ENCODE measurements around the gene POU3F2.

Gene POU3F2

GRCh38 chr6:98834060-98835031 is at the start of gene POU3F2:
Gene POU3F2, plus strand, starts transcription at chr6:98834574. Its CDS starts 300 bp downstream, at chr6:98834874.
- in situ Hi-C loops (cut with MboI; ENCODE audit: low sequenced_read_pairs) = no loop called here

- in situ Hi-C loops (cut with MboI; ENCODE audit: low sequenced_read_pairs) = no loop called here
These were observed 46.9 kb upstream of the POU3F2 start for GRCh38 chr6:98787435-98787834.

GRCh38 chr6:98787961-98788360 is 46.4 kb upstream of the POU3F2 start:
- in situ Hi-C loops (cut with MboI; ENCODE audit: low sequenced_read_pairs) = no loop called here

- in situ Hi-C loops (cut with MboI; ENCODE audit: low sequenced_read_pairs) = no loop called here
These were observed 40.0 kb upstream of the POU3F2 start for GRCh38 chr6:98794307-98794842.

- in situ Hi-C loops (cut with MboI; ENCODE audit: low sequenced_read_pairs) = no loop called here
These were observed 37.0 kb upstream of the POU3F2 start for GRCh38 chr6:98797217-98797994.

GRCh38 chr6:98800866-98801265 is 33.5 kb upstream of the POU3F2 start:
- in situ Hi-C loops (cut with MboI; ENCODE audit: low sequenced_read_pairs) = no loop called here

- in situ Hi-C loops (cut with MboI; ENCODE audit: low sequenced_read_pairs) = no loop called here
These were observed 25.7 kb upstream of the POU3F2 start for GRCh38 chr6:98808541-98809210.

GRCh38 chr6:98812220-98812619 is 22.2 kb upstream of the POU3F2 start:
- in situ Hi-C loops (cut with MboI; ENCODE audit: low sequenced_read_pairs) = no loop called here

GRCh38 chr6:98816799-98817198 is 17.6 kb upstream of the POU3F2 start:
- in situ Hi-C loops (cut with MboI; ENCODE audit: low sequenced_read_pairs) = no loop called here

- in situ Hi-C loops (cut with MboI; ENCODE audit: low sequenced_read_pairs) = no loop called here
These were observed 12.5 kb upstream of the POU3F2 start for GRCh38 chr6:98821756-98822405.

- in situ Hi-C loops (cut with MboI; ENCODE audit: low sequenced_read_pairs) = no loop called here
These were observed 10.8 kb upstream of the POU3F2 start for GRCh38 chr6:98823428-98824161.

GRCh38 chr6:98824162-98824901 is 10.0 kb upstream of the POU3F2 start:
- in situ Hi-C loops (cut with MboI; ENCODE audit: low sequenced_read_pairs) = no loop called here

GRCh38 chr6:98824902-98825599 is 9.3 kb upstream of the POU3F2 start:
- in situ Hi-C loops (cut with MboI; ENCODE audit: low sequenced_read_pairs) = no loop called here

- in situ Hi-C loops (cut with MboI; ENCODE audit: low sequenced_read_pairs) = no loop called here
These were observed 8.7 kb upstream of the POU3F2 start for GRCh38 chr6:98825600-98826230.

- in situ Hi-C loops (cut with MboI; ENCODE audit: low sequenced_read_pairs) = no loop called here
These were observed 6.8 kb upstream of the POU3F2 start for GRCh38 chr6:98827295-98828159.

- in situ Hi-C loops (cut with MboI; ENCODE audit: low sequenced_read_pairs) = no loop called here
These were observed 6.1 kb upstream of the POU3F2 start for GRCh38 chr6:98828211-98828788.

GRCh38 chr6:98828941-98829411 is 5.4 kb upstream of the POU3F2 start:
- in situ Hi-C loops (cut with MboI; ENCODE audit: low sequenced_read_pairs) = no loop called here

Measured in HL-60/S4 (cell line).